Measurements from ENCODE around the gene CELF3. TPM values are rescaled to one million over a fixed set of nuclear protein-coding genes. Genes with fewer than 3 reads are reported as not detected.

CELF3 gene
- total RNA-seq, 4 donors from 2014 or later: 1.2 TPM; not detected in 3

- Histone ChIP-seq H3K4me3 (no peak overlapping the region), H3K36me3 (no peaks in the 10 kb centered on the region), H3K9me3 (no peaks in the 10 kb centered on the region), H3K27ac (no peak overlapping the region), H3K4me1 (no peaks in the 10 kb centered on the region), H3K27me3 (no peaks in the 10 kb centered on the region)
- no peak for DNase-seq
- intact Hi-C loops (cut with DNase I; ENCODE audit: low total_unique reads): no loop called here
- TF ChIP-seq CTCF (IDR thresholded peaks at IDR 0.05): no peak
- no peak for TF ChIP-seq POLR2A (IDR thresholded peaks at IDR 0.05)
Measured at GRCh38 chr1:151759241-151759640, 42.6 kb upstream of the CELF3 start.

GRCh38 chr1:151756291-151756690 lies 39.7 kb upstream of the CELF3 start:
- H3K27me3 ChIP-seq: no peaks in the 10 kb centered on the region
- no peaks in the 10 kb centered on the region for H3K36me3 ChIP-seq
- TF ChIP-seq CTCF (IDR thresholded peaks at IDR 0.05): no peak
- TF ChIP-seq POLR2A (IDR thresholded peaks at IDR 0.05): no peak
- H3K27ac ChIP-seq: no peak overlapping the region
- no peaks in the 10 kb centered on the region for H3K4me1 ChIP-seq
- H3K4me3 ChIP-seq: no peak overlapping the region
- DNase-seq: no peak
- intact Hi-C loops (cut with DNase I; ENCODE audit: low total_unique reads): no loop called here
- no peaks in the 10 kb centered on the region for H3K9me3 ChIP-seq

- Histone ChIP-seq H3K27ac (no peak overlapping the region), H3K36me3 (no peaks in the 10 kb centered on the region), H3K27me3 (no peaks in the 10 kb centered on the region), H3K4me3 (no peak overlapping the region), H3K9me3 (no peaks in the 10 kb centered on the region), H3K4me1 (no peaks in the 10 kb centered on the region)
- no peak for TF ChIP-seq POLR2A (IDR thresholded peaks at IDR 0.05)
- TF ChIP-seq CTCF (IDR thresholded peaks at IDR 0.05): no peak
- no peak for DNase-seq
- intact Hi-C loops (cut with DNase I; ENCODE audit: low total_unique reads): no loop called here
Measured at GRCh38 chr1:151741516-151741915, 24.9 kb upstream of the CELF3 start.

GRCh38 chr1:151739590-151740355 lies 23.2 kb upstream of the CELF3 start:
- Histone ChIP-seq H3K4me3 (no peak overlapping the region), H3K36me3 (no peaks in the 10 kb centered on the region), H3K27ac (no peak overlapping the region), H3K9me3 (no peaks in the 10 kb centered on the region), H3K27me3 (no peaks in the 10 kb centered on the region), H3K4me1 (no peaks in the 10 kb centered on the region)
- TF ChIP-seq POLR2A (IDR thresholded peaks at IDR 0.05): no peak
- no peak for TF ChIP-seq CTCF (IDR thresholded peaks at IDR 0.05)
- DNase-seq: no peak
- intact Hi-C loops (cut with DNase I; ENCODE audit: low total_unique reads): loop anchor here (10.0 kb wide), 1 partner anchor 145 kb away; no protein-coding TSS in a partner anchor

GRCh38 chr1:151737479-151737878 lies 20.9 kb upstream of the CELF3 start:
- H3K4me3 ChIP-seq: no peak overlapping the region
- no peak for TF ChIP-seq POLR2A (IDR thresholded peaks at IDR 0.05)
- TF ChIP-seq CTCF (IDR thresholded peaks at IDR 0.05): no peak
- no peak overlapping the region for H3K27ac ChIP-seq
- intact Hi-C loops (cut with DNase I; ENCODE audit: low total_unique reads): loop anchor here (10.0 kb wide), 1 partner anchor 143 kb away; no protein-coding TSS in a partner anchor
- DNase-seq: no peak
- H3K36me3 ChIP-seq: no peaks in the 10 kb centered on the region
- H3K27me3 ChIP-seq: no peaks in the 10 kb centered on the region
- no peaks in the 10 kb centered on the region for H3K4me1 ChIP-seq
- no peaks in the 10 kb centered on the region for H3K9me3 ChIP-seq
